DMS114 treated with DMSO at 0.1 percent for 48 hours (cell line): ENCODE data around the gene PC.

Source experiments
- DNase-seq: peaks from one replicate; lab custom pipeline; 2025; ENCODE audit not compliant: unreplicated experiment; lab: John Stamatoyannopoulos, UW

Gene PC

DNA sequence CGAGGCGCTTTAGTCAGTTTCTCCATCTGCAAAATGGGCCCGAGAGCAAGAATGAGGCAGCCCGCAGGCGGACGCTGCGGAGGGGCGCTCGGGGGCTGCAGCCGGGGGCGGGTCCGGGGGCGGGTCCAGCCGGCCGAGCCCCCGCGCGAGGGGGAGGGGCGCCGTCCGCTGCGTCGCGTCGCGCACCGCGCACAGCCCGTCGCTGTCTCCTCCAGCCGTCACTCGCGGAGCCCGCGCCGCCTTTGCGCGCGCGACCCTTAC is 282 bp downstream of the PC start:
- no peak for DNase-seq

- DNase-seq: no peak
These were observed 1.4 kb downstream of the PC start for GRCh38 chr11:66956689-66957290.

DNA sequence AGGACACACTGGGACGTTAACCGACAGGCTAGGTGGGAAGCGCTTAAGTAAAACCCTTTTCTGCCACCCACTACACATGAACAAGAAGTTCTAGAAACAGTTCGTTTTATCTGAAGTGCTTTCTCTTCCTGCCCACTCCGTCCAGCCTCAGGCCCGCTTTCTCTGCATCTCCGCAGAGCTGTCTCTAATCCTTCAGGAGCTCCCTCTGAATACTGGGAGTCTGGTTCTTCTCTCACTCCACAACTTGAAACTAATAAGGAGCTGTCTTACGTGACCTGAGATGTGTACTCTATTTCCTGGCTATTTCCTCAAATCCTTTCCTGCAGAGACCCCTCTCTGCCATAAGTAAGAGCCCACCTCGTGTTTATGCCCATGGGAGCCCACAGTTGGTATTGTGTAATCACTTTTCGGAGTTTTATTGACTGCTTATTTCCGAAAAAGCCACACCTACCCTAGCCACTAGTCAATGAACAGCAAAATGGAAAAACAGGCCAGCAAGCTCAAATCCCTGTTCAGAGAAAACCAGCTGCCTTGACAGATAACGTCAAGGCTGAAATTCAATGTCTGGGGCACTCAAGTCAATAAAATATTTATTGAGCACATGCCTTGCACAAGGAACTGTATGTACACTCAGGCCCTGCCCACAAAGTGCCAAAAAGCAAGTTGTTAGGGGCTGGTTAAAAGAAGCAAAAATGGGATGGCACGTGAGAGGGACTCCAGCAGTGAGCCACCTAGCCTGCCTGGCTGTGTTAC is 4.9 kb downstream of the PC start:
- DNase-seq: no peak

DNA sequence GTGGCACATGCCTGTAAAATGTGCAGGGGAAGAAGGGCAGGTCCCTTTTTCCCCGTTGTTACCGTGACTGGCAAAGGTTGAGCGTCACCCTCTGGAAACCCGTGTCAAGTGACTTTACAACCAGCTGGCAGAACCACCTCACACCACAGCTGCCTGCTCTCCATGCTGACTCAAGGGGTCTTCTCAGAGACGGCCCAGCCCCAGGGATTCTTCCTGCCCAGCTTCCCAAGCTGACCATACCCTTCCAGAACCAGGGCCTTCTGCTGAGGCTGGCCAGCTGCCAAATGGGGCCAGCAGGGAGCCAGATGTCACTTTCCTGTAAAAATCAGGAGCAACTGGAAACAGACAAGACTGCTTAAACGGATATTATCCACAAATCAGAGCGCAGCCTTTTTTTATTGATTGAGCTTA is 6.3 kb downstream of the PC start:
- no peak for DNase-seq

DNA sequence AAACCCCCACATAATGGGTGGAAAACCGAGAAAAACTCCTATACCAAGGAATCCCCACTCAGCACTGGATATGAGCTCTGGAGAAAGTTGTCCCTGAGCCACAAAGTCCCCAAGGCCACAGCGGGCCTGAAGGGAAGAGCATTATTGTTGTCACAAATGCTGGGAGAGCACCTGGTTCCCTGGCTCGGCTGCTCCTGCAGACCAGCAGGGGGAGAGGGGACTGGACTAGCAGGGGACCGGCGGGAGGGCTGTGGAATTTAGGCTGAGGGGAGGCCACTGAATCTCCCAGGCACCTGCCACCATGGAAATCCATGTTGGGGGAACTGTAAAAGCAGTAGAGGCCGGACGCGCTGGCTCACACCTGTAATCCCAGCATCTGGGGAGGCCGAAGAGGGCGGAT is 7.0 kb downstream of the PC start:
- DNase-seq: no peak

DNA sequence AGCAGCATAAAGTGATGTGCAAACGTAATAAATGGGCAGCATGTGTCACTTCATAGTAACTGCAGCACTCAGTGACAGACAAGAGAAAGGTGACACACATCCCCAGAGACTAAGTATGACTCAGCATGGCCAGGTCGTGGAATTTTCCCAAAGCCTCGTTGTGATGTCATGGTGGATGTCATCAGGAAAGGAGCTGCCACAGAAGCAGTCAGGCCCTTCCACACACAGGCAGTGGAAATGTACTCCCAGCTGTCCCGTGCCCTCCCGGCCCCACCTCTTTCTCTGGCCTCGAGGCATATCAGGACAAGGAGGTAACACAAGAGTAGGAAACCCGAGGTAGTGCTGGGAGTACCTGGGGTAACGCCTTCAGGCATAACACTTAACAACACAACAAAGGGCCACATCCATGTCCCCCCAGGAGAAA is 8.1 kb downstream of the PC start:
- DNase-seq: no peak

DNA sequence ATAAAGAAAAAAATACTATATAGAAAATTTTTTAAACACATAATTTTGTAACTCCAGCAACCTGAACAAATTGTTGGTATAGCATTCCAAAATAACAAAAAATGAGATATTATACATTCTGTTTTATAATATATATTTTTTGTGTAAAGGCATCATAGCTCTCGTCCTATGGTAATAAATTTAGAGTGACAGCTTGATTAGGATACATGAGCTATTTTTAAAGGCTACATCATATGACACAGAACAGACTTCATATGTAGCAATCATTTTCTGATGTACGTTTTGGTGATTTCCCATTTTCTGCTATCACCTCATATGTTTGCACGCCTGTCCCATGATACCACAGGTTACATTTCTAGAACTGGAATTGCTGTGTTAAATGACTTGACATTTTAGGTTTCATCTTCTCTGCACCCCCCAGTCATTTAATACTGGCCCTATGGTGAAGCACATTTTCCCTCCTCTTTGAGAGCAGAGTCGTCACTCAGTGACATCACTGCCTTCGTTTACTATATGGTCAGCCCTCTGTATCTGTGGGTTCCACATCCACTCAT is 19.5 kb downstream of the PC start:
- DNase-seq: no peak

DNA sequence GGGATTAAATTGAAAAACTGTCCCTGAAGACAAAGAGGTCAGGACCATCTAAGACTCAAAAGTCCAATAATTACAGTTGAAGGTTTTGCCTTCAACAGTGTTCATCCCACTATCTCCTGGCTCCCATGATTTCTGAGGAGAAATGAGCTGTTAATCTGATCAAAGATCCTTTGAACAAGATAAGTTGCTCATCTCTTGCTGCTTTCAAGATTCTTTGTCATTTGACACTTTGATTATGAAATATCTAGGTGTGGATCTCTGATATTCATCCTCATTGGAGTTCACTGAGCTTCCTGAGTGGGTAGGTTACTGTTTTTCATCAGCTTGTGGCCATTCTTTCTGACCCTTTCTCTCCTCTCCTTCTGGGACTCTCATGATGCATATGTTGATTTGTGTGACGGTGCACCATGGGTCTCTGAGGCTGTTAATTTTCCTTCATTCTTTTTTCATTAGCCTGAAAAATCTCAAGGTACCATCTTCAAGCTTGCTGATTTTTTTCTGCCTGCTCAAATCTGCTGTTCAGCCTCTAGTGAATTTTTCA is 20.9 kb downstream of the PC start:
- DNase-seq: no peak

DNA sequence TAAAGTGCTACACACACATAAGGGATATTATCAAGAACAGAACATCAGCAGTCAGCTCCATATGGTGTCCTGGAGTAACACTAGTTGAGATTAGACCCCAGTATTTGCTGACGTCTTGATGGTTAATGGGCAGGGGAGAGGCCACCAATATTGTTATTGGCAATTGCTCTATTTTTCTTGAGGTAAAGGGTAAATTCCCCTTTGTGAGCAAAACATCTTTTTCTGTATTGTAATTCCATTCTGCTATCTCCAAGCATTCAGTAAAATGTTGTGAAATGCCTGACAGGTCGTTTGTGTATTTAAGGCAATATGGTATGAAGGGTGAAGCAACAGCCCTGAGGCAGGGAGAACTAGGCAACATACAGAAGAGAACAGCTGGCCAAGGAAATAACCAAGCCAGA is 21.9 kb downstream of the PC start:
- no peak for DNase-seq

DNA sequence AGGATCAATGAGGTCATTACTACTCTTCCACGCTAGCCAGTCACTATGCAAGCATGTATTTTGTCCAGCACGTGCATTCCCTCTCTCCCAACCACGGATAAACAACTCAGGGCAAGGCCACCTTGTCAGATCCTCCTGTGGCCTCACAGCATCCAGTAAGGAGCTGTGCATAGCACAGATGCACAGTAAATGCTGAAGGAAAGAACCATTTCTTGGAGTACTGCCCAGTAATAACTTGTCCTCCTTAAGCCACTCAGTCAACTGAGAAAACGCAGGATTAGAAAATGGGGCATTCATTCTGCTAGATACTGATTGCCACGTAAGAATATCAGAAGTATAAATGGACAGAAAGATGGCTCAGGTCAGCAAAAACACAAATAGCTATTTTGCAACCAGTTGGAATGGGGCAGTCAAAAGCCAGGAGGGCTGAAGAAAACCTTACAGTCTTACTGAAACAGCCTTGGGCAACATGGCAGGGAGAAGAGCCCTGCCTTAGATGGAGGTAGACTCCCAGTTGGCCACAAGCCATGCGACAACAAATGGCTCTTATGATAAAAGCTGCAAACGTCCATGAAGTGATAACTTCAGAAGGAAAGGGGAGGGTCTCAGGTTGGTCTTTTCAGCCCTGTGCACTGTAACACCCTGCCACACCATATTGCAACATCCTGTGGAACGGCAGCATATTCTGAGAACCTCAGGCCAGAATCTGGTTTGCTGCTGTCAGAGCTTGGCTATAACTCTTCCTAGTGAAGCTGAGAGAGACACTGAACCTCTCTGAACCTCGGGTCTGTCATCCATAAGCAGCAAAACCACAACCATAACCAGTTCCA is 23.0 kb downstream of the PC start:
- DNase-seq: no peak

- no peak for DNase-seq
These were observed 24.7 kb downstream of the PC start for GRCh38 chr11:66933531-66933930.

- DNase-seq: no peak
These were observed 25.6 kb downstream of the PC start for GRCh38 chr11:66932543-66932942.

- DNase-seq: no peak
These were observed 28.4 kb downstream of the PC start for GRCh38 chr11:66929753-66930152.

- no peak for DNase-seq
These were observed 33.9 kb downstream of the PC start for GRCh38 chr11:66924272-66924671.

GRCh38 chr11:66922551-66922950 is 35.6 kb downstream of the PC start:
- no peak for DNase-seq

DNA sequence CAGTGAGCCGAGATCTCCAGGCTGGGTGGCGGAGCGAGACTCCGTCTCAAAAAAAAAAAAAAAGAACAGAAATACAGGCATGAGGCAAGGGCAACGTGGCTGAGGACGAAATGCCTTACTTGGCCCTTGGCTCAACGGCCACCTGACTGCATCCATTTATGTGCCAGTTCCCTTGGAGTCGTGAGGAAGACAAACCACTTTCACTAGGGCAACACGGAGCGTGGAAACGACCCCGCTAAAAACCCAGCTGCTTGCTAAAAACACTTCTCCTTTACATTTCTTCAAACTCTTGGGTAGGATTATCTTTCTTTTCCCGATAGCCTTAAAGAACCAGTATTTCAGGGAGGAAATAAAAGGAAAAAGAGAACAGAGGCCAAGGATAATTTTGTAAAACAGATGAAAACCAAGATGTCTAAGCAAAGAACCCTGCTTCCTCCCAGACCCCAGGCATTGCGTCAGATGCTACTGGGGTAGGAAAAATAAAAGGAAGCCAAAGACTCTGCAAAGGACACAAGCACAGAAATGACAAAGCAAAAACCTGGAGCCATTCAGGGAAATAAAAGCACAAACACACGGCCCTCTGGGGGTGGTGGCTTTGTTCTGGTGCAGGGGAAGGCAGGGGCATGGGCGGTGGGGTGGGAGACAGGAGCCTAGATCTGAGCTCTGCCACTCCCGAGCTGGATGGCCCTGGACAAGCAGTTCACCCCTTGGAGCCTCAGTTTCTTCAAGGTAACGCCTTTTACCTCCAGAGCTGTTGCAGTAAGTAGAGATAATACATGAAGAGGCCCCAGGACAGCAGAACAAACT is 37.0 kb downstream of the PC start:
- no peak for DNase-seq

- no peak for DNase-seq
These were observed 38.3 kb downstream of the PC start for GRCh38 chr11:66919923-66920322.

DNA sequence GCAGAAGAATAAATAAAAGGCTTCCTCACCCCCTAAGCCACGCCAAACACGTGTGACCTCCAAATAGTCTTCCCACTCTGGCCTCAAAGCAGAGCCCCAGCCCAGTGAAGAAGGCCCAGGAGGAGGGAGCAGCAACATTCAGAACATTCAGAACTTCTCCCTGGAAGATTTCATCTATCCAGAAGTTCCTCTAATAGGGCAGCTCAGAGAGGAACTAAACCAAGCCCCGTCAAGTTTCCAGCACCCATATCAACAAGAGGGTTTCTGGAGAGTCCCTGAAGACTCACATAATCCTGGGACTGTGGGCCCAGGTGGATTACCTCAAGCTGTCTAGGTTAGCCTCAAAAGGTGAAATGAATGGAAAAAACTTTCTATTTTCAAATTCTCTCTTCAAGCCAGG is 39.4 kb downstream of the PC start:
- DNase-seq: no peak

DNA sequence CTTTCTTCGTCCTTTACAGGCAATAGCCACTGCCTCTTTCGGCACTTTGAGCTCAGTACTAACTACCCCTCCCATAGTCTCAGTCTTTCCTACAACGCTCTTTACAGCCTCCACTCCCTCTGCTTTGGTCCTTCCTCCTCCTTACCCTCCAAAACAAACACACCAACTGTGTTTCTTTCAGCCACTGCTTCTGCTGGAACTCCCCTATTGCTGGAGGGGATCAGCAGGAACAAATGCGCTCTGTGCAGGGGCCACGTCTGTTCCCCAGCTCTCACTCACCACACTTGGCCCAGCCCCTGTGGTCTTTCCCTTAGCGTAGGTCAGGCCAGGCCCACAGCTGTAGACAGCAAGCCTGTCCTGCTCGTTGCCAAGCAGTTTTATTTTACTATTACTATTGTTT is 42.3 kb downstream of the PC start:
- DNase-seq: no peak

DNA sequence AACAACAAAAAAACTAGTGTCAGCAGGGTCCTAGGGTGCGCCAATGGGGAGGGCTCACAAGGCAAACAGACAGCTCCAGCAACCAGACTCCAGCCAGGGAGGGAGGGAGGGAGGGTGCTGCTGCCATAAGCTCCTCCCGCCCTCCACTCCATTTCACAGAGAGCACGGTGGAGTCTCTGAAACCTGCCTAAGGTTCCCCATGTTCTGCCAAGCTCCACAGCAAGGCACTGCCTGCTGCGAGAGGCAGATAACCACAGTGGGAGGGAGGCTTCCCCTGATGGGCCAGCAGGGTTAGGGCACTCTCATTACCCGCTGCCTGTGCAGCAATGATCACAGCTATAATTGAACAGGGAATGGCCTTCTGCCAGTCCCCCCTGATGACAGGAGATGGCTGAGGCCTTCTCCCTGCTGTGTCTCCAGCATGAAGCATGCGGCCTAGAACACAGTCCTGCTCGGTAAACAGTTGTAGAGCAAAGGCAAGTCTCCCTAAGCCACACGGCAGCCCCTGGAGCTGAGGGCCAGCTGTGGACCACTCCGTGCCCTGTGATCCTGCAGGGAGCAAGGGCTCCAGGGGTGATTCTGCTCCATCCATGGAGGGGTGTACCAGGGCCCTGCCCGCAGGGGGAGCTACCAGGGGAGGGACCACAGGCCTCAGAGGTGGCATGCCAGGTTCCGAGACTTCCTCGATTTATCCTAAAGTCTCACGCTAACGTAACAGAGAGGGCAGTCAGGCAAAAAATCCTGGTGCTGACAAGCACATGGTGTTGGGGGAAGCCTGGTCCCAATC is 42.9 kb downstream of the PC start:
- DNase-seq: no peak
